Fibroblast of skin of left quadriceps (primary cell): ENCODE data around the gene TSSC4.

Experiments
- DNase-seq, 2 experiments: peaks; one replicate each; pipeline ENCODE4 v3.0.0-alpha.2; 2013; ENCODE audit warnings: low read depth in 2 of 2

TSSC4 gene

GRCh38 chr11:2417856-2418692 is 17.5 kb downstream of the TSSC4 start:
- no peak for DNase-seq

GRCh38 chr11:2418693-2419360 is 18.3 kb downstream of the TSSC4 start:
- DNase-seq: no peak

- DNase-seq: peak; percentile 26 to 30
Observed at GRCh38 chr11:2419638-2420501, 19.3 kb downstream of the TSSC4 start.

- peak; percentile 20 to 28 for DNase-seq
Observed at GRCh38 chr11:2420502-2421225, 20.1 kb downstream of the TSSC4 start.

- no peak for DNase-seq
Observed at GRCh38 chr11:2421226-2421994, 20.9 kb downstream of the TSSC4 start.

GRCh38 chr11:2421996-2422395 is 21.4 kb downstream of the TSSC4 start:
- DNase-seq: no peak

- no peak for DNase-seq
Observed at GRCh38 chr11:2422461-2423156, 22.1 kb downstream of the TSSC4 start.

GRCh38 chr11:2423157-2424025 is 22.8 kb downstream of the TSSC4 start:
- no peak for DNase-seq

- DNase-seq: no peak
Observed at GRCh38 chr11:2424811-2425495, 24.4 kb downstream of the TSSC4 start.

- no peak for DNase-seq
Observed at GRCh38 chr11:2425506-2425905, 25.0 kb downstream of the TSSC4 start.

- no peak for DNase-seq
Observed at GRCh38 chr11:2426221-2426620, 25.7 kb downstream of the TSSC4 start.

- DNase-seq: no peak
Observed at GRCh38 chr11:2426826-2427521, 26.4 kb downstream of the TSSC4 start.

GRCh38 chr11:2427721-2428321 is 27.3 kb downstream of the TSSC4 start:
- no peak for DNase-seq

- DNase-seq: peak; percentile 5 to 6
Observed at GRCh38 chr11:2428322-2428795, 27.8 kb downstream of the TSSC4 start.

- DNase-seq: no peak
Observed at GRCh38 chr11:2431395-2431794, 30.8 kb downstream of the TSSC4 start.

GRCh38 chr11:2432171-2432621 is 31.6 kb downstream of the TSSC4 start:
- DNase-seq: no peak

- DNase-seq: no peak
Observed at GRCh38 chr11:2432628-2433071, 32.1 kb downstream of the TSSC4 start.
